ENCODE measurements around the gene HACD3.

Gene HACD3
- 16.9 to 23.6 (median 20.2) reads per million in 3 donors for total RNA-seq

- no peaks in the 10 kb centered on the region for H3K36me3 ChIP-seq (ENCODE audit: control insufficient read depth, insufficient read depth, low read length)
- H3K4me3 ChIP-seq (ENCODE audit: insufficient read depth, low read depth, low read length, poor library complexity, severe bottlenecking) = peak within 1 kb of the TSS; percentile 87
- H3K27me3 ChIP-seq (replicated peaks; ENCODE audit: control insufficient read depth, insufficient read depth, low read length, poor library complexity, severe bottlenecking) = no peaks in the 10 kb centered on the region
- H3K4me1 ChIP-seq (ENCODE audit: control insufficient read depth, insufficient read depth, low read length, poor library complexity, severe bottlenecking) = peaks cover 4% of the 10 kb centered on the region
- no peaks in the 10 kb centered on the region for H3K9me3 ChIP-seq (ENCODE audit: control insufficient read depth, low read length)
- peak; percentile 72 to 83 (median 77) for DNase-seq
- H3K27ac ChIP-seq (ENCODE audit: insufficient read depth, low read length, poor library complexity, severe bottlenecking) = peak within 1 kb of the TSS; percentile 78
Observed at GRCh38 chr15:65530318-65531111, at the start of gene HACD3. Gene HACD3 (plus strand): TSS chr15:65530463. CDS start chr15:65530632, 169 bp downstream.

GRCh38 chr15:65484876-65485275 lies 45.4 kb upstream of the HACD3 start:
- Histone ChIP-seq H3K27ac (ENCODE audit: insufficient read depth, low read length, poor library complexity, severe bottlenecking) (no peak overlapping the region), H3K36me3 (ENCODE audit: control insufficient read depth, insufficient read depth, low read length) (peaks cover 49% of the 10 kb centered on the region), H3K27me3 (replicated peaks; ENCODE audit: control insufficient read depth, insufficient read depth, low read length, poor library complexity, severe bottlenecking) (no peaks in the 10 kb centered on the region), H3K4me3 (ENCODE audit: insufficient read depth, low read depth, low read length, poor library complexity, severe bottlenecking) (no peak overlapping the region), H3K4me1 (ENCODE audit: control insufficient read depth, insufficient read depth, low read length, poor library complexity, severe bottlenecking) (no peaks in the 10 kb centered on the region), H3K9me3 (ENCODE audit: control insufficient read depth, low read length) (no peaks in the 10 kb centered on the region)
- no peak for DNase-seq

DNA sequence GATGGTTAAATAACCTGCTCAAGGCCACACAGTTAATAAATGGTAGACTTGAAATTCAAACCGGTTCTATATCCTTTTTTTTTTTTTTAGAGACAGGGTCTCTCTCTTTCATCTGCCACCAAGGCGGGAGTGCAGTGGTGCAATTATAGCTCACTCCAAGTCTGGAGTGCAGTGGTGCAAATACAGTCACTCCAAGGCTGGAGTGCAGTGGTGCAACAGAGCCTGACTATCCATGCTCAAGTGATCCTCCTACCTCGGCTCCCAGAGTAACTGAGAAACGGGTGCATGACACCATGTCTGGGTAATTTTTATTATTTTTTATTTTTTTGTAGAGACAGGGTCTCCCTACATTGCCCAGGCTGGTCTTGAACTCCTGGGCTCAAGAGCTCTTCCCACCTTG lies 36.2 kb upstream of the HACD3 start:
- Histone ChIP-seq H3K27ac (ENCODE audit: insufficient read depth, low read length, poor library complexity, severe bottlenecking) (no peak overlapping the region), H3K36me3 (ENCODE audit: control insufficient read depth, insufficient read depth, low read length) (peaks cover 64% of the 10 kb centered on the region), H3K4me1 (ENCODE audit: control insufficient read depth, insufficient read depth, low read length, poor library complexity, severe bottlenecking) (no peaks in the 10 kb centered on the region), H3K27me3 (replicated peaks; ENCODE audit: control insufficient read depth, insufficient read depth, low read length, poor library complexity, severe bottlenecking) (no peaks in the 10 kb centered on the region), H3K4me3 (ENCODE audit: insufficient read depth, low read depth, low read length, poor library complexity, severe bottlenecking) (no peak overlapping the region), H3K9me3 (ENCODE audit: control insufficient read depth, low read length) (no peaks in the 10 kb centered on the region)
- no peak for DNase-seq

DNA sequence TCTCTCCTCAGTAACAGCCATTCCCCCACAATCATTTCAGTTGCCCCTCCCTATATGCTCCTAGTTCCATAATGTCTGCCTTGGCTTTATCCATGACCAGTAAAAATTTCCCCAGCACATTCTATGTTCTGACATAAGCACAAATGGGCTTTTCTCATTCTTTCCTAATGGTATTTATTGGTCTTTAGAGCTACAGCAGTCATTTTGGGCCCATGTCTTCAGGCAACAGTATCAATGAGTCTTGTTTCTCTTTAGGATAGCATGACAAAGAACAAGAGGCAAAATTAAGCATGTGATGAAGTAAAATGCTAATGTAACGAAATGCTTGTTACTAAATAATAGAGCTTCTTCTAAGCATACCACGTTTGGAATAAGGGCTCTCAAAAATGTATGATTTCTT lies 20.9 kb upstream of the HACD3 start:
- Histone ChIP-seq H3K27me3 (replicated peaks; ENCODE audit: control insufficient read depth, insufficient read depth, low read length, poor library complexity, severe bottlenecking) (no peaks in the 10 kb centered on the region), H3K4me1 (ENCODE audit: control insufficient read depth, insufficient read depth, low read length, poor library complexity, severe bottlenecking) (no peaks in the 10 kb centered on the region), H3K9me3 (ENCODE audit: control insufficient read depth, low read length) (no peaks in the 10 kb centered on the region), H3K4me3 (ENCODE audit: insufficient read depth, low read depth, low read length, poor library complexity, severe bottlenecking) (no peak overlapping the region), H3K36me3 (ENCODE audit: control insufficient read depth, insufficient read depth, low read length) (peaks cover 54% of the 10 kb centered on the region), H3K27ac (ENCODE audit: insufficient read depth, low read length, poor library complexity, severe bottlenecking) (no peak overlapping the region)
- DNase-seq = no peak

GRCh38 chr15:65512189-65512588 lies 18.1 kb upstream of the HACD3 start:
- no peaks in the 10 kb centered on the region for H3K27me3 ChIP-seq (replicated peaks; ENCODE audit: control insufficient read depth, insufficient read depth, low read length, poor library complexity, severe bottlenecking)
- H3K36me3 ChIP-seq (ENCODE audit: control insufficient read depth, insufficient read depth, low read length) = peaks cover 41% of the 10 kb centered on the region
- no peak overlapping the region for H3K4me3 ChIP-seq (ENCODE audit: insufficient read depth, low read depth, low read length, poor library complexity, severe bottlenecking)
- H3K4me1 ChIP-seq (ENCODE audit: control insufficient read depth, insufficient read depth, low read length, poor library complexity, severe bottlenecking) = peaks cover 17% of the 10 kb centered on the region
- H3K27ac ChIP-seq (ENCODE audit: insufficient read depth, low read length, poor library complexity, severe bottlenecking) = no peak overlapping the region
- no peaks in the 10 kb centered on the region for H3K9me3 ChIP-seq (ENCODE audit: control insufficient read depth, low read length)
- no peak for DNase-seq

DNA sequence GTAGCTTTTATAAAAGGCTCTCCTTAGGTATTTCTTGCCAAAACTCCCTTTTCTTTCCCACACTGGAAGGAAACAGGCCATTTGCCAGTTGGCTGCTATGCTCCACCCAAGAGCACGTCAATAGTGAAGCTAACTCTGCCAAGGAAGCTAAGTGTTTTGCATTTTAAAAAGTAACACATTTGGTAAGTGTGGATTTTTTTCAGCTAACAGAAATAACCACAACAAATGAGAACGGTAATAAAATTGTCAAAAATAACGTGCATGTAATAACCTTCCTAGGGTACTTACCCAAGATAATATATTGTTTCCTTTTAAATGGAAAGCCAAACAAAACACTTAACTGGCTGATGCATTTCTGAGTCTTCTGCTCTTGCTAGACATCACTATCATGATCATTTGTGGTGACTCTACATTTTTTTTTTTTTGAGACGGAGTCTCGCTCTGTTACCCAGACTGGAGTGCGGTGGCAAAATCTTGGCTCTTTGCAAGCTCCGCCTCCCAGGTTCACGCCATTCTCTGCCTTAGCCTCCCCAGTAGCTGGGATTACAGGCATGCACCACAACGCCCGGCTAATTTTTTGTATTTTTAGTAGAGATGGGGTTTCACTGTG lies 17.4 kb upstream of the HACD3 start:
- Histone ChIP-seq H3K27ac (ENCODE audit: insufficient read depth, low read length, poor library complexity, severe bottlenecking) (no peak overlapping the region), H3K4me1 (ENCODE audit: control insufficient read depth, insufficient read depth, low read length, poor library complexity, severe bottlenecking) (peaks cover 19% of the 10 kb centered on the region), H3K9me3 (ENCODE audit: control insufficient read depth, low read length) (no peaks in the 10 kb centered on the region), H3K4me3 (ENCODE audit: insufficient read depth, low read depth, low read length, poor library complexity, severe bottlenecking) (no peak overlapping the region), H3K27me3 (replicated peaks; ENCODE audit: control insufficient read depth, insufficient read depth, low read length, poor library complexity, severe bottlenecking) (no peaks in the 10 kb centered on the region), H3K36me3 (ENCODE audit: control insufficient read depth, insufficient read depth, low read length) (peaks cover 39% of the 10 kb centered on the region)
- no peak for DNase-seq

- peaks cover 19% of the 10 kb centered on the region for H3K4me1 ChIP-seq (ENCODE audit: control insufficient read depth, insufficient read depth, low read length, poor library complexity, severe bottlenecking)
- H3K27ac ChIP-seq (ENCODE audit: insufficient read depth, low read length, poor library complexity, severe bottlenecking) = peak within 1 kb of the TSS; percentile 91
- no peaks in the 10 kb centered on the region for H3K27me3 ChIP-seq (replicated peaks; ENCODE audit: control insufficient read depth, insufficient read depth, low read length, poor library complexity, severe bottlenecking)
Observed at GRCh38 chr15:65516997-65517865, 13.0 kb upstream of the HACD3 start, which contains the start of gene DPP8. Gene DPP8 (minus strand): TSS chr15:65517689. CDS start chr15:65512553, 5,136 bp downstream.

GRCh38 chr15:65517866-65518207 lies 12.4 kb upstream of the HACD3 start:
- H3K27ac ChIP-seq (ENCODE audit: insufficient read depth, low read length, poor library complexity, severe bottlenecking) = peak overlapping the region; percentile 91
- H3K4me3 ChIP-seq (ENCODE audit: insufficient read depth, low read depth, low read length, poor library complexity, severe bottlenecking) = peak overlapping the region; percentile 100
- DNase-seq = no peak

More at GRCh38 chr15:65516997-65517865, 13.0 kb upstream of the HACD3 start, which contains the start of gene DPP8:
- DNase-seq = peak; percentile 83 to 88 (median 88)
- Histone ChIP-seq H3K9me3 (ENCODE audit: control insufficient read depth, low read length) (no peaks in the 10 kb centered on the region), H3K4me3 (ENCODE audit: insufficient read depth, low read depth, low read length, poor library complexity, severe bottlenecking) (peak within 1 kb of the TSS; percentile 100), H3K36me3 (ENCODE audit: control insufficient read depth, insufficient read depth, low read length) (peaks cover 13% of the 10 kb centered on the region)

DNA sequence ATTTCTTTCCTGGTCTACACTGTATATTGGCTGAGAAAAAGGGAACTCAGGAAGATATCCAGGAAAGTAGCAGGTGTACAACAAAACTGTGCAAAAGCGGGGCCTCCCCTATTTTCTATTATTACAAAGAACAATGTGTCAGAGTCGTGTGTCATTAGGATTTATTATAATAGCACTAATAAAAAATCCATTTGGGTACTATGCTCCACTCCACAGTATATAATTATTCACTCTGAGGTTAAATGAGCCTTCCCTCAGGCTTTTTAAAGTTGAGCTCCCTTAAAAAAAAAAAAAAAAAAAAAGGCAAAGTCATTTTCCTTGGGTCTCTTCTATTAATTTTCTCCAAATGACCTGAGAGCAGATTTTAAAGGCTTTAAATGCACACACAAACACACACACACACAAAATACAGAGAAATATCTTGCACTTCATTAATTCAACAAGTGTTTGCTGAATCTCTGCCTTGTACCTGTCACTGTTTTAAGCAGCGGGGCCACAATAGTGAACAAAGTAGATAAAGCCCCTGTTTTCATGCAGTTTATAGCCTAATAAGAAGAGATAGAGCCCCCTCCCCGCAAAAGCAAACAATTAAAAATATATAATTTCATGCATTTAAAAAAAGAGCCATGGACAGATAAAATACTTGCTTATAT lies 11.5 kb upstream of the HACD3 start:
- Histone ChIP-seq H3K4me3 (ENCODE audit: insufficient read depth, low read depth, low read length, poor library complexity, severe bottlenecking) (no peak overlapping the region), H3K27me3 (replicated peaks; ENCODE audit: control insufficient read depth, insufficient read depth, low read length, poor library complexity, severe bottlenecking) (no peaks in the 10 kb centered on the region), H3K4me1 (ENCODE audit: control insufficient read depth, insufficient read depth, low read length, poor library complexity, severe bottlenecking) (peaks cover 19% of the 10 kb centered on the region), H3K27ac (ENCODE audit: insufficient read depth, low read length, poor library complexity, severe bottlenecking) (no peak overlapping the region), H3K36me3 (ENCODE audit: control insufficient read depth, insufficient read depth, low read length) (peaks cover 8% of the 10 kb centered on the region), H3K9me3 (ENCODE audit: control insufficient read depth, low read length) (no peaks in the 10 kb centered on the region)
- no peak for DNase-seq

More at GRCh38 chr15:65517866-65518207, 12.4 kb upstream of the HACD3 start:
- Histone ChIP-seq H3K36me3 (ENCODE audit: control insufficient read depth, insufficient read depth, low read length) (peaks cover 8% of the 10 kb centered on the region), H3K4me1 (ENCODE audit: control insufficient read depth, insufficient read depth, low read length, poor library complexity, severe bottlenecking) (peaks cover 19% of the 10 kb centered on the region), H3K9me3 (ENCODE audit: control insufficient read depth, low read length) (no peaks in the 10 kb centered on the region), H3K27me3 (replicated peaks; ENCODE audit: control insufficient read depth, insufficient read depth, low read length, poor library complexity, severe bottlenecking) (no peaks in the 10 kb centered on the region)
